Middle frontal gyrus (tissue), 1 donor: Measurements from ENCODE around the gene ASTN2.
"Not testable (repeated sequence)": the region's sequence is repeated elsewhere in the genome, so short reads cannot be mapped to it uniquely, and the experiment has no call there.

Experiments used
- DNase-seq: peaks from one replicate; pipeline ENCODE4 v3.0.0-alpha.2; 2015; ENCODE audit warnings: low spot score; ENCODE audit errors: extremely low spot score

The ASTN2 gene

DNA sequence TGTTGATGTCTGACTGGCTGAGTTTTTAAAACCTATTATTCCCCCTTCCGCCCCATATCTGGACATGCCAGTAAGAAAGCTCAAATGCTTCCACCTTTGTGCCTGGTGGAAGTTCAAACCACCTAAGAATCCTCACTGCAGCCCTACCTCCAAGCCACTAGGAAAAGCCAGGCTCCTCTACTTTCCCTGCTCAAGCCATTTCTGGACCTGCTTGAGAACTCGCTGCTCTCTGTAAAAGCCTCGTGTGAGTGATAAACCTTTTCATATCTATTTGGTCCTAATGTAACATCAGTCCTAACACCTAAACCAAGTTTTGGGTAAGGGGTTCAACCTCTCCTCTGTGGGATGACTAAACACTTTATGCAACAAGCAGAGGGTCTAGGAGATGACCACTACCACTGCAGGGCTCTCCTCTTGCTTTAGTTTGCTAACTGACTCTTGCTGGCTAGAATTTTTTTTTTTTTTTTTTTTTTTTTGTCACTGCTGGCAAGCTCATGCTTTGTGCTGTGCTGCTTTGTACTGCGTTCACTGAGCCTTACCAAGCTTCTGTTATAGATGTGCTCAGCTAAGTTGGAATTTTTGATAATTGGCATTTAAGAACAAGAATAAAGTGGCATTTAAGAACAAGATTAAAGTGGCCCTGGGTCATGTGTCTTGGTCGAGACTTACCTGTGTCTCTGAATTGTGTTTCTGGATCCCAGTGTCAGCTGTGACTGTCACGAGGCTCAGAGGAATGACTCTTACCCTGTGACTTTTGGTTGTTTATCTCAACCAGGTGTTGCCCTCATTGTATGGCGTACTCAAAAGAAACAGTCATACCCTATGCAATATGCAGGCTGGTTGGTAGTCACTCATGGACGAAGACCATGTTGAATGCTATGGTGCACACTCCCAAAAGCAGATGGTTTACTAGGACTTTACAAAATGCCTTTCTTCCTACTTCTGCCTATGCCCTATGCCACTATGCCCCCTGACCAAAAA, 708.3 kb downstream of the ASTN2 start:
- DNase-seq: no peak

- DNase-seq: no peak
These were observed 709.3 kb downstream of the ASTN2 start for GRCh38 chr9:116705531-116705930.

GRCh38 chr9:116704470-116704869, 710.4 kb downstream of the ASTN2 start:
- DNase-seq: no peak

DNA sequence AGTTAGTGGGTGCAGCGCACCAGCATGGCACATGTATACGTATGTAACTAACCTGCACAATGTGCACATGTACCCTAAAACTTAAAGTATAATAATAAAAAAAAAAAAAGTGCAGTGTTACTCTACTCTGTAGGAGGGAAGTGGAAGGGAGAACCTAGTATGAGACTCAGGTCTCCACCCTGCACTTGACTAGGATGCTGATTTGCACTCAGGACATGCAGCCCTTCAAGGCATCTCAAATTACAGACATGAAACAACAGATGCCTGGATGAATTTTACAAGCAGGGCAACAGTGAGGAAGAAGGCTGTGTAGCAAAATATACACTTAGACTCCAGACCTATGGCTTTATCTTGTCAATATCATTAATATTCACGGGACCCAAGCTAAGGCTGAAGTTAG, 711.2 kb downstream of the ASTN2 start:
- DNase-seq: no peak

GRCh38 chr9:116701940-116702642, 712.8 kb downstream of the ASTN2 start:
- DNase-seq: no peak

GRCh38 chr9:116700882-116701865, 713.7 kb downstream of the ASTN2 start:
- DNase-seq: no peak

DNA sequence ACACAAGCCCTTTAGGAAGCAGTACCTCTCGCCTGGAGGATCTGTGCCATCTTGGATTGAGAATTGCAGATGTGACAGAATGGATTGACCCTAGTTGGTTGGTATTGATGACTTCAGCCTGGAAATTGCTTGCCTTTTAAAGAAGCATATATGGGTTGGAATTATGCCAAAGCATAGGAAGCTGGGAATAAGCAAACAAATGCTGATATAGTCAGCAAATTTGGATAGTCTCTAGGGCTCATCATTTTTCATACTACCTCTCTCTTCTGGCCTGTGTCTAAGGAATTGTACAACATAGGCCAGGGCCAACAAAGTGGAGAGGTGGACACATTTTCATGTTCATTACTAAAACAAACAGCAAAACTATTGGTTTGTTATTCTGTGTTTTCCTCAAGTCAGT, 714.6 kb downstream of the ASTN2 start:
- no peak for DNase-seq

- DNase-seq: no peak
These were observed 717.0 kb downstream of the ASTN2 start for GRCh38 chr9:116697887-116698286.

GRCh38 chr9:116697362-116697761, 717.5 kb downstream of the ASTN2 start:
- DNase-seq: no peak

DNA sequence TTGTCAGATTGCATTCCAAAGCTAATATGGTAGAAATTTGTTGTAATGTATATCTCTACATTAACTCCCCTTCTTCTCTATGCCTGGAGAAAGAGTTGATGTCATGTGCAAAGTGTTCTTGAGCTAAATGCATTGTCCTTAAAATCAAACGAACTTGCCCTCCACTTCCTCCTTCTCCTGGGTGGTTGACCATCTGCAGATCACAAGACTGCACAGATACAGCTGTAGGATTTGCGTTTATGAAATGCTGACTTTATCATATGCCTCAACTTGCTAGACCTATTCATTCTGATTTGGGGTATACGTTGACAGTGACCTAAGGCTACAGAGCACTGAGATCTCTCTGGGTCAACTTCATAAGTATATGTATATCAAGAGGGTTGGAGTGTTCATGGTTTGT, 719.4 kb downstream of the ASTN2 start:
- DNase-seq: no peak

DNA sequence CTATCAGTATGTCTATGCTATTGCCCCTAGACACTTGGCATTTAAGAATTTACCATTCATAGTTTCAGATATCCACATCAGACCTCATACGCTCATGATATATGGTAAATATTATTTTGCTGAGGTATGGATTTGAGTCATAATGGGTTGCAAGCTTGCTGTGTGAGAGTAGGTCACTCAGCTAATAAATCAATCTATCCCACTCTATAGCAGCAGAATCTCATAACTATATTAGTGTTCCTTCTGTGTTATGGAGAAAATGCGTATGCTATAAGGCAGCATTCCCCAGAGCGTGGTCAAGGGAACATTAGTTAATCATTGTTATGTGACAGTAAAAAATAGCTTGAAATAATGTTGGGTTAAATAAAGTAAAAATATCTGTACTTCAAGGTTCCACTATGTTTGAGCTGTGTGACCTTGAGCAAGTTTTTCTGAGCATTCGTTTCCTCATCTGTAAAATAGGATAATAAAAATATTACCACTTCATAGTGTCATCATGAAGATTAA, 720.0 kb downstream of the ASTN2 start:
- DNase-seq: no peak

GRCh38 chr9:116693233-116693731, 721.6 kb downstream of the ASTN2 start:
- DNase-seq: no peak

- DNase-seq: no peak
These were observed 722.2 kb downstream of the ASTN2 start for GRCh38 chr9:116692616-116693015.

GRCh38 chr9:116691607-116692006, 723.2 kb downstream of the ASTN2 start:
- no peak for DNase-seq

DNA sequence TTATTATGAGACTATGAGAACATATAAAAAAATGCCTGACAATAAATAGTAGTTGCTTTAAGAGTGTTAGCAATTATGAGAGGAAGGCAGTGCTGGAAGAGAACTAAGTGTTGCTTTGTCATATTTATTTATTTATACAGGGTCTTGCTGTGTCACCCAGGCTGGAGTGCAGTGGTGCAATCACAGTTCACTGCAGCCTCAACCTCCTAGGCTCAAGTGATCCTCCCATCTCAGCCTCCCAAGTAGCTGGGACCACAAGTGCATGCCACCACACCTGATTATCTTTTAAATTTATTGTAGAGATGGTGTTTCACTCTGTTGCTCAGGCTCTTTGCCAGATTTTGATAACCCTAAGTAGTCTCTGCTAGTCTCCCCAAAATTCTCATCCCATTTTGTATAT, 724.1 kb downstream of the ASTN2 start:
- DNase-seq: not testable (repeated sequence)

GRCh38 chr9:116689486-116690032, 725.3 kb downstream of the ASTN2 start:
- no peak for DNase-seq

GRCh38 chr9:116688806-116689485, 725.9 kb downstream of the ASTN2 start:
- DNase-seq: no peak

- no peak for DNase-seq
These were observed 727.1 kb downstream of the ASTN2 start for GRCh38 chr9:116687754-116688135.

GRCh38 chr9:116687074-116687753, 727.6 kb downstream of the ASTN2 start, which contains the start of gene TRIM32:
Gene TRIM32 (plus strand): TSS chr9:116687305. CDS start chr9:116697743, 10,438 bp downstream.
- DNase-seq: peak; percentile 76
